ENCODE data around the gene CSNK1A1.
"Not testable (repeated sequence)": the region's sequence is repeated elsewhere in the genome, so short reads cannot be mapped to it uniquely, and the experiment has no call there.

- not testable (repeated sequence) for TF ChIP-seq SUZ12 (IDR thresholded peaks at IDR 0.05; ENCODE audit: extremely low read depth, insufficient read depth, insufficient read length); ZNF274 (IDR thresholded peaks at IDR 0.05; ENCODE audit: low read depth, low read length)
Measured at GRCh38 chr5:149444430-149444829, 106.8 kb downstream of the CSNK1A1 start.

All from NT2/D1 (cell line).